Activated effector memory CD4-positive, alpha-beta T cell treated with Interleukin-2 at 50 U/mL for 16 hours (primary cell): Measurements from ENCODE around the gene BCORL1.

ENCODE experiments used
- DNase-seq: peaks from one replicate; pipeline ENCODE4 v3.0.0-alpha.2; 2020

BCORL1 gene

DNA sequence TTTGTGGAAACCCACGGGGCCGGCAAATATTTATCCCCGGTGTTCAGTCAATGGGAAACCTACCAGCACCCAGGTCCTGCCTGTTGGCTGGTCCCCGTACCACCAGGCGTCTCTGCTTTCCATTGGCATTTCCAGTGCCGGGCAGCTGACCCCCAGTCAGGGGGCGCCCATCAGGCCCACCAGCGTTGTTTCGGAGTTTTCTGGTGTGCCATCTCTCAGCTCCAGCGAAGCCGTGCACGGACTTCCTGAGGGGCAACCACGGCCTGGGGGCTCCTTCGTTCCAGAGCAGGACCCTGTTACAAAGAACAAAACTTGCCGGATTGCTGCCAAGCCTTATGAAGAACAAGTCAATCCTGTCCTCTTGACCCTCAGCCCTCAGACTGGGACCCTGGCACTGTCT is 32.7 kb downstream of the BCORL1 start:
- DNase-seq: no peak

DNA sequence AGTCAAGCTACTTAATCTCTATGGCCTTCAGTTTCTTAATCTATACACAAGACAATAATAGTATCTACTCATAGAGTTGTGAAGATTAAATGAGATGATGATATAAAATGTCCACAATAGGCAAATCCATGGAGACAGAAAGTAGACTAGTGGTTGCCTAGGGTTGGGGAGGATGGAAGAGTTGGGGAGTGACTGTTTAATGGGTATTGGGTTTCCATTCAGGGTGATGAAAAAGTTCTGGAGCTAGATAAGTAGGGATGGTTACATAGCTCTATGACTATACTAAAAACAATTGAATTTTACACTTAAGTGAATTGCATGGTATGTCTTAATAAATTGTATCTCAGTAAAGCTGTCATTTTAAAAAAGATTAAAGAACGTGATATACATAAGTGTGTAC is 35.7 kb downstream of the BCORL1 start:
- no peak for DNase-seq

DNA sequence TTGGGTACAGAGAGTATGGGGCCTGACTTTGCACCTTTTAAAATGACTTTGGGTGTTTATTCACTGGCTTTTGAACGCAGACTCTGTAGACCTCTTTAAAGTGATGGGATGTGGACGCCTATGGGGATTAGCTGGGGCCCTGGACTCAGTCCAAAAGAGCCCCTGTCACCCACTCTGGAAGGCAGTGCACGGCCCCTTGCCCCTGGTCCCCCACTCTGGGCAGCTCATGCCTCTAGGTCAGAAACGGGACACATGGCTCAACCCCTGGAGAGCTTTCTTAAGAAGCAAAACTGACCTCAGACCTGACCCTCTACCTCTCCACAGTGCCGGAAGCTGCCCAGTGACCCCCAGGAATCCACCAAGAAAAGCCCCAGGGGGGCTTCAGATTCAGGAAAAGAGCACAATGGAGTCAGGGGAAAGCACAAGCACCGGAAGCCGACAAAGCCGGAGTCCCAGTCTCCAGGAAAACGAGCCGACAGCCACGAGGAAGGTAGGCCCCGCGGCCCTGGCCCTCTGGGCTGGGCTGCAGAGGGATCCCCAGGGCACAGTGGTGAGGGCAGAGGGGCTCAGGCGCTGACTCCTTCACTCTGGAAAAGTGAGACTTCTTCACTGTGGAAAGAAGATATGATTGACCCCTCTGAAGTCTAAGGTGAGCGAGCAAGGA is 38.4 kb downstream of the BCORL1 start:
- no peak for DNase-seq

DNA sequence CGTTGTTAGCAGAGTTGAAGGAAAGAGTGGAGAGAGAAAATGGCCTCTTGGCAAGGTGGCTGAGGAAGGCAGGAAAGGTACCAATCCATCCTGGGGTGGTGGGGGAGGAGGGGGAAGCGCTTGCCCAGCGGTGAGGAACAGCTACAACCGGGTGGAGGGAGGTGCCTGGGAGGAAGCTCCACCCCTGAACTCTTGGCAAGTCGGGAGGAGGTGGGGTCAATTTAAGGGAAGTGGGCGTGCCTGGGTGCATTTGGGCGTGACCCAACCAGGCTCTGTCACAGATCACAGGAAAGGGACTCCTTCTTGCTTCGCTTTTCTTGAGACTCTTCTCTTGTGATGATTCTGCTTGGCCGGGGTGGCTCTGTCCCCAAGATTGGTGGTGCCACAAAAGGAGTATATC is 41.7 kb downstream of the BCORL1 start:
- peak; percentile 78 for DNase-seq

DNA sequence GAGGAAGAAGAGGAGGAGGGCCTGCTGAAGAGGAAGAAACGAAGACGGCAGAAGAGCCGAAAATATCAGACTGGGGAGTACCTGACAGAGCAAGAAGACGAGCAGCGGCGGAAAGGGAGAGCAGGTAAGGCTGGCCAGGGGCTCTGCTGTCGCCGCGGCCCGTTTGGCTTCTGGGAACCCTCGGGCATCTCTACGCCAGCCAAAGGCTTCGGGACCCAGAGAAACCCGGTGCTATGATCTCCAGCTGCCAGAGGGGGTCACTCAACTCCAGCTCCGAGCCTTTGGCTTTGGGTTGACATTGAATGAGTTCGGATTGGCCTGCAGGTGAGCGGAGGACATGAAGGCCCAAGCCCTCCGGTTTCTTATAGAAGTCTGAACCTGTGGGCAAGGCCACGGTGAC is 42.8 kb downstream of the BCORL1 start:
- no peak for DNase-seq

DNA sequence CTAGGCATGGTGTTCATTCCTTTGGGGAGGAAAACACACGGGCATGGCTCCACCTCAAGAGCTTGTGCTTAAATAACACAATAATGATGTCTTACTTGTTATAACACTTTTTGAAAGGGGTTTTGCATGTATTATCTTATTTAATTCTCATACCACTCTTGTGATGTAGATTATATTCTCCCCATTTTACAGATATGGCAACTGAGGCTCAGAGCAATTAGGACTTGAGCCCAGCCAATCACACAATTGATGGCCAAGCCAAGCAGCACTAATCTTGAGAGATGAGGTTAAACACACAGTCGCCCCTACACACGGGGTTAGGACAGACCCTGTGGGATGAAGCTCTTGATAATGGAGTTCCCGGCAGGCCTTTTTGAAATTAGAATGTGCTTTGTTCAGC is 45.1 kb downstream of the BCORL1 start:
- DNase-seq: no peak

DNA sequence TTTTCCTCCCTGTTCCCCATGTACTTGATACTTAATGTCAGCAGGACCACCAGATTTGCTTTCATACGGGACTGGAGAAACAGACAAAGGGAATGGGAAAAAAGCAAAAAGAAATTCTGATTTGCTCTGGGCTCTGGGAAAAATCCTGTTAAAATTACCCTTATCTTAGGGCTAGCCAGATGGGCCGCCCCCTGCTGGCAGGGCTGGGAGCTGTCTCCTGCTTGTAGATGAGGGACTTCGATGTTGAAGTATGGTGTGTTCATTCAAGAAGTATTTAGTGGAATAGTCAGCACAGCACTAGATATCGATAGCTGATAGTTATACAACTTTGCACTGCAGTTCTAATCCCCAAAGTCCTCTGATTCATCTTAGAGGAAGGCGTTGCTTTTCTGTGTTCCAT is 45.8 kb downstream of the BCORL1 start:
- peak; percentile 15 for DNase-seq

DNA sequence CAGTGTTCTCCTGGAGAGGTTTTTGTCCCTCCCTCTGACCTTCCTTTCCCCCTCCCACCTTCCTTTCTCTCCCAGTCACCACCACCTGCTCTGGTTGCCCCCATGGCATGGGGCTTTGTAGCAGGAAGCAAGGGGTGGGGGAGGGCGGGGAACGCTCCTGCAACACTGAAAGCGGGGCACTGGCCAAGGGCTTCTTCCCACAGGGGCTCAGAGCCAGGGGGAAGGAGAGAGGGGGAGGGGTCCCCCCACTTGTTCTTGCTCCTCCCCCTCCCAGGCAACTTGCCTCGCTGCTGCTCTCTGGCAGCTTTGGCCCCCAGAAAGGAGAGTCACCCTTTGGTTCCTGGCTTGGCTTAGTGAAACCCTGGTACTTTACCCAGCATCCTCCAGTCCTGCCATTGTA is 48.4 kb downstream of the BCORL1 start:
- no peak for DNase-seq

DNA sequence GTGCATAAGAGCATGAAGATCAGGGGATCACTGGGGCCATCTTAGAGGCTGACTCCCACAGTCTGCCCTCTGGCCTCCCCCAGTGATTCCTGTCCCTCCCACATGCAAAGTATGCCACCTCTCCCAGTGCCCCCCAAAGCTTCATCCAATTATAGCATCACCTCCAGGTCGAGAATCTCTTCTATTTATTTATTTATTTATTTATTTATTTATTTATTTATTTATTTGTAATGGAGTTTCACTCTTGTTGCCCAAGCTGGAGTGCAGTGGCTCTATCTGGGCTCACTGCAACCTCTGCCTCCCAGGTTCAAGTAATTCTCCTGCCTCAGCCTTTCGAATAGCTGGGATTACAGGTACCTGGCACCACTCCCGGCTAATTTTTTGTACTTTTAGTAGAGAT is 50.1 kb downstream of the BCORL1 start:
- no peak for DNase-seq

DNA sequence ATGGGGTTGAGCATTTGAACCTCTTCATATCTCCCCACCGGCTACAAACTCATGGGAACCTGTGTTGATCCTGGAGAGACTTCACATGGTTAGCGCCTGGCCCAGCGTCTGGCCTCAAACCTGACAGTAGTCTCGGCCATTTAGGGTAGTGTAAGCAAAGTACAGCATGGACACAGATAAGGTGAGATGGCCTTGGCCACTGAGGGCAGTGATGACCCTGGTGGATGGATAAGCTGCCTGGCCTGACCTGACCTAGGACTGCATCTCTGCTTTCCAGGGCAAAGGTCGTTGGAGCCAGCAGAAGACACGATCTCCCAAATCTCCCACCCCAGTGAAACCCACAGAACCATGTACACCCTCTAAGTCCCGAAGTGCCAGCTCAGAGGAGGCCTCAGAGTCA is 51.7 kb downstream of the BCORL1 start:
- DNase-seq: no peak

DNA sequence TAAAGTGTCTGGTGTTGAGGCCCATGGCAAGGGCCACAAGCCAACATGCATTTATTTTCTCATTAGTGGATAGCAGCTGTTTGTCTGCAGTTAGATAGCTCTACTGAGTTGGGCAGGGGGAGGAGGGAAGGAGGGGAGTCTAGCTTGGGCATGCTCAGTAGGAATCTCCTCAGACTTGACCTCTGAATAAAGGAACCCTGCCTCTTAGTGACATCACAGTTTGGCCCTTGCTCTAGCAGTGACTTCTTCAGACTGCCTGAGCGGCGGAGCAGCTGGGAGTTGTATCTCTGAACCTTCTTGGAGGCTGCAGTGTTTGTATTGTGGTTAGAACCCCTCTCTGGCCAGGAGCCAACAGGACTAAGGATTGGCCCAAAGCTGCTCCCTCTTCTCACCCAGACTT is 57.4 kb downstream of the BCORL1 start:
- no peak for DNase-seq

DNA sequence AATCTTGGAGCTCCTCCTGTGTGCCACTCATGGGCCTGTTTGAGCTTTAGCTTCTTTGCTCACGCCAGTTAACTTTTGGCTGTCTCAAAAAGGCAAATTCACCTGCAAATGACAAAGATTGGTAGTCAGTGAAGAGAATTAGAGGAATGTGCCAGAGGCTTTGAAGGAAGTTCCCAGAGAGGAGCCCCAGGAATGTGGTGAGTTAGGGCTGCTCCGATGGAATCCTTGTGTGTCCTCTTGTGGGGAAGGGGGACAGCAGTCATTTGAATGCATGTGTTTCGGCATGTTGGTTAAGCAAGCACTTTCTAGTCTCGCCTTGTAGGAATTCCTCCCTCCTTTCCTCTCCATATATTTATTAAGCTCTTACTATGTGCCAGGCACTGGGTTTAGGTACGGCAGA is 65.0 kb downstream of the BCORL1 start:
- DNase-seq: no peak

DNA sequence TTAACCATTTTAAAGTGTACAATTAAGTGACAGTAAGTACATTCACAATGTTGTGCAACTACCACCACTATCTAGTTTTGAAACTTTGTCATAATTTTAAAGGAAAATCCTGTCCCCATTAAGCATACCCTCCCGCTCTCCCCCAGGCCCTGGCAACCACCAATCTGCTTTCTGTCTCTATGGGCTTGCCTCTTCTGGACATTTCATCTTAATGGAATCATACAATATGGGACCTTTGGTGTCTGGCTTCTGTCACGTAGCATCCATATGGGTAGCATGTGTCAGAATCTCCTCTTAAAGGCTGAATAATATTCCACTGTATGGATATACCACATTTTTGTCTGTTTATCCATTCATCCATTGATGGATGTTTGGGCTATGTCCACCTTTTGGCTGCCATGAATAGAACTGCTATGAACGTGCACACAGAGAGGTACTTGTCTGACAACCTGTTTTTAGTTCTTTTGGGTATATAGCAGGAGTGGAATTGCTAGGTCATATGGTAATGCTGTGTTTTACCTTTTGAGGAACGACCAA is 66.3 kb downstream of the BCORL1 start:
- DNase-seq: no peak

DNA sequence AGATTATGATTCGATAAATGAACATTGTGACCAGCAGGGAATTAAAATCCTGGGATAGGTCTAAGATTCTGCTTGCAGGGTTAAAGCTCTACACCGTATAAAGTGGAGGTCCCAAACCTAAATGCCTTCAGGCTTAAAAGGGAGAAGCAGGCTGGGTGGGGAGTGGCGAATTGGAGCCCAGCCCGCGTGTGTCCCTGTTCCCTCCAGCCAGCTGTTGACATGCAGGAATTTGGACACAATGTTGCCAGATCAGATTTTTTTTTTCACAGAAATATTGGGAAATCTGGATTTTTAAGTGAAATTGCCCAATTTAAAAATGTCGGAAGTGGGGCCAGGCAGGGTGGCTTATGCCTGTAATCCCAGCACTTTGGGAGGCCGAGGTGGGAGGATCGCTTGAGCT is 67.4 kb downstream of the BCORL1 start:
- no peak for DNase-seq

DNA sequence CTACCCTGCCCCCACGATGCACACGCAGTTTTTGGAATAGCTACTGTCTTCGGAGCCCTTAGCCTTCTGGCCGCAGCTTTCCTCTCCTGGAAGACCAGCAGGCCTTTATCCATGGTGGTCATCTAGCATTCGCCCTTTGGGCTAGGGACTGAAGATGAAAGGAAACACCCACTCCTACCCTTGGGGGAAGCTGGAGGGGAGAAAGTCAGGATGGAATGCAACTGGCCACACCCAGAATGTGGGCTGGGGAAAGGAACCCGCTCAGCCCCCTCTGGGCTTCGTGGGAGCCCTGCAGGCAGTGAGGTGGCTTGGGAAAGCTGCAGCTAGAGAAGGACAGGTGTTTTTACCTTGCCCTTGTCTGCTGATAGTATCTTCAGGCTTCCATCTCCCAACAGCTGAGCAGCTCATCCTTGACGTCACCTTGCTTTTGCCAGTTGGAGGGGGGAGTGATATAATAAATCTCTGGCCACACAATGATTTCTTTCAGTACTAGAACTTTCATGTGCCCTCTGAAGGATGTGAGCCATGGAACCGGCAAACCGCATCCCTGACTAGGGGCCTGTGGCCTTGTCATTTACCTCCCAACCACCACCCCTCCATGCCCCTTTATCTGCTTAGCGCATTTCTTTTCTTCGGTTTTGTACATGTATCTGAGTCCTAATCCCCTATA is 68.9 kb downstream of the BCORL1 start:
- DNase-seq: no peak

DNA sequence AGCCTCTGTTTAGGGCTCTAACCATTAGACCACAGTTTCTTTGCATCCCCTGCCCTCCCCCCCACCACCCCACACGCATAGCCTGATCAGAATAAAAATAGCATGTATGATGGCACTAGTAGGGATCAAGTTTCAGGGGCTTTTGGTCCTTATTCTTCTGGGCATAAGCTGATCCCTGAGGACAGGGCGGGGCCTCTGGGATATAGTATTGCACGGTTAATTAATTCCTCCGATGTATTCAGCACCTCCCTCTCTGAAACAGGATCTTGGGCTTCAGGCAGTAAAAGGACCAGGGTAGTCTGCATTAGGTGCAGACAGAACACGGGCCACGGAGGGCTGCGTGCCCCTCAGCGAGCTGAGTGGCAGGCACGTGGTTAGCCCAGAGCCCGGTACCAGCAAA is 70.8 kb downstream of the BCORL1 start:
- DNase-seq: no peak

DNA sequence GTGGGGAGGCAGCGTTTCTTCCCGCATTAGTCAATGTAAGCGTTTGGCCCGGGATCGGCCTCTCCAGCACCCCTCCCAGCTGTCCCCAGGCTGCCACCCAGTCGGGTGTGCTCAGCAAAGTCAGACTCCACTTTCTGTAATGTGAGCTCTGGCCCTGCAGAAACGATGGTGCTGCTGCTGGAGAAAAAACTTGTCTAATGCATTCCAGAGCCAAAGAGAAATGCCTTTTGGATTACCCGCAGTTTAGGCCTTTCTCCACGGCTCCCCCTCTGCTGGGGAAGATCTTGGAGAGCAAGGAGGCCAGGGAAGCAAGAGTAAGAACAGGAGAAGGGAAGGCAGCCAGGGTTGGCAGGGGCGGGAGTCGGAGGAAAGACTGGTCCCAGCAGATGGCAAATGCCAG is 72.7 kb downstream of the BCORL1 start:
- no peak for DNase-seq

DNA sequence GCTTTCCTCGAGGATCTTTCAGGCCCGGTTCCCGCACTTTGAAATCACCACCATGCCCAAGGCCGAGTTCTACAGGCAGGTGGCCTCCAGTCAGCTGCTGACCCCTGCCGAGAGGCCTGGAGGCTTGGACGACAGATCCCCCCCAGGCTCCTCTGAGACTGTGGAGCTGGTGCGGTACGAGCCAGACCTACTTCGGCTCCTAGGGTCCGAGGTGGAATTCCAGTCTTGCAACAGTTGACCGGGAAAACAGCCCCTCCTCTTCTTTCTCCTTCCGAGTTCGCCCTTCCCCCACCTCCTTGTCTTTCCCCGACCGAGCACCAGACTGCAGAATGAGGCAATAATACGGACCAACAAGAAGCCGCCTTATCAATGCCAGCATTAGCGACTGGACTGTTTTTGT is 73.5 kb downstream of the BCORL1 start:
- no peak for DNase-seq

DNA sequence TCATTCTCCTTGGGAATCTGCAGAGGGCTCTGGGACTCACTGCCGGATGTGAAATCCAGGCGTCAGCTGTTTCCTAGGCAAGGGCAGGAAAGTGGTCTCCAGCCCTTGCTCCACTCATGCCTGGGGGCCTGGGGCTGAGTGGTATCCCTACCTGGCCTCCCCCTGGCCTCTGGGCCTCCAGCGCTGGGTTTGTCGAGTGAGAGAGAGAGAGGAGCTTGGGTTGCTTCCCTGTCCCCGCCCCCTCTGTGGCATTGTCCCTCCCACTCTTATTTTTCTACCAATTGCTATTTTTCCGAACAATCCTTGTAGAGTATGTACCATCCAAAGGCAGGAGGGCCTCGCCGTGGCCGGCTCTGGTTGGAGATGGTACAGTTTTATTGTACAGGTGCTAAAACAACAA is 74.8 kb downstream of the BCORL1 start:
- no peak for DNase-seq

DNA sequence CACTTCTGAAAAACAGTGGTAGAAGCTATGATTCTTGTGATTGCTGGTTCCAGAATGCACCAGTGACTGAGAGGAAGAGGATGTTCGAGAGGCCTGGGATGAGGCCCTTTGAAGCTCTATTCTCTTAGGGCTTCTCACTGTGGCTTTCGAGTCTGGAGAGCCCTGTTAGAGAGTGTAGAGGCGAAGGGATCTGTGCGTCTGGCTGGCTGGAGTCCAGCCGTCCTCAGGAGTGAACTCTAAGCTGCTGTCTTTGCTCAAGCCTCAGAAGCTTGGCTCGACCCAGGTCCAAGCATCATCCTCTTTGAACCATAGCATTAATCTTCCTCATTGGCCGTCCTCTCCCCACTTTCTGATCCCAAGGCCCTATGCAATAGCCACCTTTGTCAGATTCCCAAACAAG is 76.2 kb downstream of the BCORL1 start:
- DNase-seq: no peak

DNA sequence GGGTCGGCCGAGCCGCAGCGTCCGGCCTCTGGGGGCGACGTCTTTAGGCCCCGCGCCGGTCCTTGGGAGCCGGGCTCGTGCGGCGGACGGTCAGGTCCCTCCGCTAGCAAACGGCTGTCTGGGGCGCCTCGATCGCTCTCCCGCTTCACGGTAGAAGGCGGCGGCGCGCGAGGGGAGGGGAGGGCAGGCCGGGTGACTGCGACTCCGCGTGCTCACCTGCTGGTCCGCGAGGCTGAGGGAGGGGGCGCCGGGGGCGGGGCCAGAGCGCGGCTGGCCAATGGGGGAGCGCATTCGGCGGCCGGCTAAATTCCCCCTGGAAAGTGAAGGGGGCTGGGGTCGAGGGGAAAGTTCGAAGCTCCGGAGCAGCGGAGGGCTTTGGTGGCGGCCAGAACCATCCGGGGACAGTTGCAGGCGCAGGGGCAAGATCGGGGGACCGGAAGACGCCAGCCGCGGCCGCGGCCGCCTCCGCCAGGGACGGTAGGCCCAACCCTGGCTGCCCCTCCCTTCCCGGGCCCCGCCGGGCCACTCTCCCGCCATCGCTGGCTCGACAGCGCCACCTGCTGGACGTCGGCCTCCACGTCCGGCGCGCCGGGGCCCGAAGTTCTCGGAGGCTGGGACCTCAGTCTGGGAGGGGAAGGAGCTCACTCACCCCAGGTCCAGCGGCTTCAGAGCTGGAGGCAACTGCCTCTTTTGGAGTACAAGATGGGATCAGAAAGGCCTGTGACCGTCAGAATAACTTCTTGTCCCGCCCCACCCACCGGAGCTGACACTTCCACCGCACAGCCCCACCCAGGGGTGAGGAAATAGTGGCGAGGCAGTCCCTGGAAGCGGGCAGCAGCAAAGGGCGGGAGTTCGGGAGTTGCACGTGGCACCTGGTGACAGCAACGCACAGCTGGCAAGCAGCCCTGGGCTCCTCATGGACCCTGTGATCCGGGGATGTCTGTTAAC is 78.0 kb downstream of the BCORL1 start:
- peak; percentile 74 for DNase-seq

DNA sequence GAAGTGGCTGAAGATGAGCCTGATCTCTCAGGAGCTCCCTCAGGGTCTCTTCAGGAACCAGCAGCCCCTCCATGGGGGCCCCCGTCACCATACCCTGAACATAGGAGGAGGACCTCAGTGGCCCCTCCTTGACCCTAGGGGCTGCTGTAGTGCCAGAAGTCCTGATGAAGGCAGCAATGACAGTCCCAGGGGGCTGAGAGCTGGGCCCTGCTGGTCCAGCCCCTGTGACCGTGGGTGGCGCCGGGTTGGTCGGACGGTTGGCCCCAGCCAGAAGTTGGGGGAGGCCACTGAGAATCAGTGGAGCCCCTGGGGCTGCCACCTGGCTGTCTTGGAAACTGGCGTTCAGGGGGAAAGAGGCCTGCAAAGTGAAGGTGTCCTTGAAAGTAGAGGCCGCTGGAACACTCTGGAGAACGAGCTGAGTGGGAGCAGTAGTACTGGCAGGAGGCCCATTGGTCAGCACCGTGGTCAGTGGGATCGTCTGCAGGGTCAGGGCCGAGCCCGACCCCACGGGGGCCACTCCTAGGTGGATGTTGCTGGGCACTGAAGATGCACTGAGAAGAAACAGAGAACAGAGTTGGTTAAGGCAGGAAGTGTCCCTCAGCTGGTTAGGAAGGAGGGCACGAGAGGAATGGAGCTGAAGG is 84.7 kb downstream of the BCORL1 start:
- DNase-seq: no peak
